GM08714 (cell line): Measurements from ENCODE around the gene PAQR4.

Experiments used
- H3K4me3 ChIP-seq: fragments of 200-500 bp; sonication (Bioruptor generic); 2 replicates; pipeline ENCODE4 v1.5.1; 2014; ENCODE audit warnings: mild to moderate bottlenecking, low read length, inconsistent platforms
- ZNF274 ChIP-seq: IDR thresholded peaks from 2 replicates; pipeline ENCODE4 v1.6.1; 2012; ENCODE audit warnings: mild to moderate bottlenecking, low read depth, low read length

Gene PAQR4

GRCh38 chr16:2976201-2976600 is 7.1 kb downstream of the PAQR4 start:
- H3K4me3 ChIP-seq = no peak overlapping the region
- no peak for TF ChIP-seq ZNF274

- no peak for TF ChIP-seq ZNF274
- no peak overlapping the region for H3K4me3 ChIP-seq
Observed at GRCh38 chr16:2976673-2977072, 7.5 kb downstream of the PAQR4 start.

- no peak for TF ChIP-seq ZNF274
- no peak overlapping the region for H3K4me3 ChIP-seq
Observed at GRCh38 chr16:2977440-2977839, 8.3 kb downstream of the PAQR4 start.

GRCh38 chr16:2979669-2980226 is 10.6 kb downstream of the PAQR4 start:
- no peak for TF ChIP-seq ZNF274
- peak overlapping the region; percentile 67 for H3K4me3 ChIP-seq

GRCh38 chr16:2980227-2981176 is 11.4 kb downstream of the PAQR4 start, which contains the start of gene PKMYT1:
PKMYT1 (minus strand) TSS chr16:2980446; CDS start chr16:2979657, 789 bp downstream.
- H3K4me3 ChIP-seq = peak within 1 kb of the TSS; percentile 67
- no peak for TF ChIP-seq ZNF274

GRCh38 chr16:2981177-2981898 is 12.2 kb downstream of the PAQR4 start:
- no peak for TF ChIP-seq ZNF274
- H3K4me3 ChIP-seq = peak overlapping the region; percentile 67; the same call in 1 of the 2 replicates

GRCh38 chr16:2981899-2982250 is 12.7 kb downstream of the PAQR4 start:
- no peak for TF ChIP-seq ZNF274
- no peak overlapping the region for H3K4me3 ChIP-seq

GRCh38 chr16:2982402-2982801 is 13.3 kb downstream of the PAQR4 start:
- no peak for TF ChIP-seq ZNF274
- no peak overlapping the region for H3K4me3 ChIP-seq

GRCh38 chr16:2983706-2984136 is 14.6 kb downstream of the PAQR4 start:
- no peak for TF ChIP-seq ZNF274
- H3K4me3 ChIP-seq = no peak overlapping the region

- TF ChIP-seq ZNF274 = no peak
- H3K4me3 ChIP-seq = no peak overlapping the region
Observed at GRCh38 chr16:2985462-2985861, 16.3 kb downstream of the PAQR4 start.

- no peak for TF ChIP-seq ZNF274
Observed at GRCh38 chr16:2985893-2986355, 16.8 kb downstream of the PAQR4 start.

GRCh38 chr16:2986623-2987188 is 17.6 kb downstream of the PAQR4 start:
- no peak for TF ChIP-seq ZNF274

More at GRCh38 chr16:2985893-2986355, 16.8 kb downstream of the PAQR4 start:
- H3K4me3 ChIP-seq = no peak overlapping the region

GRCh38 chr16:2987286-2987685 is 18.1 kb downstream of the PAQR4 start:
- no peak for TF ChIP-seq ZNF274
- no peak overlapping the region for H3K4me3 ChIP-seq

More at GRCh38 chr16:2986623-2987188, 17.6 kb downstream of the PAQR4 start:
- no peak overlapping the region for H3K4me3 ChIP-seq

GRCh38 chr16:2987833-2988232 is 18.7 kb downstream of the PAQR4 start:
- no peak for TF ChIP-seq ZNF274
- no peak overlapping the region for H3K4me3 ChIP-seq

GRCh38 chr16:2988590-2989099 is 19.5 kb downstream of the PAQR4 start:
- TF ChIP-seq ZNF274 = no peak
- no peak overlapping the region for H3K4me3 ChIP-seq
